ENCODE results near the gene CTXN2.
A peak's percentile ranks its signal among the peaks of the same experiment; 100 is the strongest.

Gene CTXN2

DNA sequence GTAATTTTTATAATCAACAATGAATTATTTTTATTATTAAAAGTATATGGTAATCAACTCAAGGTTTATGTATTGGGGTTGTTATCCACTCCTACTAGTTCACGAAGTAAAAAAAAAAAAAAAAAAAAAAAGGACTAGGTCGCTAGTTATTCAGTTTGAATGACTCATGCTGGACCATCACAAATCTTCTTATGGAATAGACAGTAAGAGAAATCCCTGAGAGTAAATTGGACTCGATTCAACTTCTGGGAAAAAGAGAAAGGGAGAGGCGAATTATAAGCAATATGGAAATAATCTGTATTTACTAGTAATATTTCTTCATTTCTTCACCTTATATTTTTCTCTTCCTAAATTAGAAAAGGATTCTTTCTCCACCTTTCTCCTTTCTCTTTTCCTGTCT, 15.4 kb upstream of the CTXN2 start:
- Histone ChIP-seq H3K4me1 (ENCODE audit: control insufficient read depth, insufficient read depth, low read length, poor library complexity, severe bottlenecking) (no peaks in the 10 kb centered on the region), H3K9me3 (ENCODE audit: control insufficient read depth, low read length) (no peaks in the 10 kb centered on the region), H3K27ac (ENCODE audit: insufficient read depth, low read length, poor library complexity, severe bottlenecking) (no peak overlapping the region), H3K4me3 (ENCODE audit: insufficient read depth, low read depth, low read length, poor library complexity, severe bottlenecking) (no peak overlapping the region), H3K36me3 (ENCODE audit: control insufficient read depth, insufficient read depth, low read length) (no peaks in the 10 kb centered on the region), H3K27me3 (replicated peaks; ENCODE audit: control insufficient read depth, insufficient read depth, low read length, poor library complexity, severe bottlenecking) (no peaks in the 10 kb centered on the region)
- DNase-seq, result no peak

DNA sequence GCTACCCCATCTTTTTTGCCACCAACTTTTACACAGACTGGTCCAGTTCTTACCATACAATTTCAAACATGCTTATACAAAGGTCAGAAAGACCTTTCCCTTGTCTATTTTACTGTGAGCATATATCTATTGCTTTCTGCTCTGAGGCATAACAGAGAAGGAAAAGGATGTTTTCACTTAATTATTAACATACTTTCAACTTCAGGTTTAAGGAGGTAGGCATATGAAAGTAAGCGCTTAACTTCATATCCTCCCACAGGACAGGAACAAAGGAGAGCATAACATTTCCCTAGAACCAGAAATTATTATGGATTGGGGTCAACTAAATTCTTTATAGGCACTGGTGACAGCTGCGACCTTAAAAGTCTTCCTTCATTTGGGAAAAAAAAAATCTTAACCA, 14.5 kb upstream of the CTXN2 start:
- Histone ChIP-seq H3K9me3 (ENCODE audit: control insufficient read depth, low read length) (no peaks in the 10 kb centered on the region), H3K36me3 (ENCODE audit: control insufficient read depth, insufficient read depth, low read length) (no peaks in the 10 kb centered on the region), H3K27ac (ENCODE audit: insufficient read depth, low read length, poor library complexity, severe bottlenecking) (no peak overlapping the region), H3K27me3 (replicated peaks; ENCODE audit: control insufficient read depth, insufficient read depth, low read length, poor library complexity, severe bottlenecking) (no peaks in the 10 kb centered on the region), H3K4me3 (ENCODE audit: insufficient read depth, low read depth, low read length, poor library complexity, severe bottlenecking) (no peak overlapping the region), H3K4me1 (ENCODE audit: control insufficient read depth, insufficient read depth, low read length, poor library complexity, severe bottlenecking) (no peaks in the 10 kb centered on the region)
- DNase-seq, result no peak

DNA sequence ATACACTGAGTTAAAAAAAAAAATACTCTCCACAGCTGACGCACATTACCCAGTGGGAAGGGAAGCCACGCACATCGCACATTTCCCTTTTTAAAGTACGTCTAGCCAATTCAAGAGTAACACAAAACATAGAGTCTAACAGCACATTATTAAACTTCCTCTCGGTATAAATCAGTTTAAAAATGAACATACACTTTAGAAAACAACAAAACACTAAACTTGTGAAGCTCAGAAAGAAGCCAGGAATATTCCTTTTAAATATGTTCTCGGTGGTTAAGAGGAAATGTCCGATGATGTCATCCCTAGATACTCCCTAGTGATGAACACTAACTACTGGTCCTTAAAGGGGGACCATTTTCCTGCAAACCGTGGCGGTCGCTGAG, 14.1 kb upstream of the CTXN2 start:
- Histone ChIP-seq H3K27me3 (replicated peaks; ENCODE audit: control insufficient read depth, insufficient read depth, low read length, poor library complexity, severe bottlenecking) (no peaks in the 10 kb centered on the region), H3K9me3 (ENCODE audit: control insufficient read depth, low read length) (no peaks in the 10 kb centered on the region), H3K36me3 (ENCODE audit: control insufficient read depth, insufficient read depth, low read length) (no peaks in the 10 kb centered on the region), H3K4me3 (ENCODE audit: insufficient read depth, low read depth, low read length, poor library complexity, severe bottlenecking) (peak overlapping the region; percentile 57), H3K27ac (ENCODE audit: insufficient read depth, low read length, poor library complexity, severe bottlenecking) (peak overlapping the region; percentile 39), H3K4me1 (ENCODE audit: control insufficient read depth, insufficient read depth, low read length, poor library complexity, severe bottlenecking) (no peaks in the 10 kb centered on the region)
- peak in 1 of 3 donors; percentile 2 for DNase-seq

DNA sequence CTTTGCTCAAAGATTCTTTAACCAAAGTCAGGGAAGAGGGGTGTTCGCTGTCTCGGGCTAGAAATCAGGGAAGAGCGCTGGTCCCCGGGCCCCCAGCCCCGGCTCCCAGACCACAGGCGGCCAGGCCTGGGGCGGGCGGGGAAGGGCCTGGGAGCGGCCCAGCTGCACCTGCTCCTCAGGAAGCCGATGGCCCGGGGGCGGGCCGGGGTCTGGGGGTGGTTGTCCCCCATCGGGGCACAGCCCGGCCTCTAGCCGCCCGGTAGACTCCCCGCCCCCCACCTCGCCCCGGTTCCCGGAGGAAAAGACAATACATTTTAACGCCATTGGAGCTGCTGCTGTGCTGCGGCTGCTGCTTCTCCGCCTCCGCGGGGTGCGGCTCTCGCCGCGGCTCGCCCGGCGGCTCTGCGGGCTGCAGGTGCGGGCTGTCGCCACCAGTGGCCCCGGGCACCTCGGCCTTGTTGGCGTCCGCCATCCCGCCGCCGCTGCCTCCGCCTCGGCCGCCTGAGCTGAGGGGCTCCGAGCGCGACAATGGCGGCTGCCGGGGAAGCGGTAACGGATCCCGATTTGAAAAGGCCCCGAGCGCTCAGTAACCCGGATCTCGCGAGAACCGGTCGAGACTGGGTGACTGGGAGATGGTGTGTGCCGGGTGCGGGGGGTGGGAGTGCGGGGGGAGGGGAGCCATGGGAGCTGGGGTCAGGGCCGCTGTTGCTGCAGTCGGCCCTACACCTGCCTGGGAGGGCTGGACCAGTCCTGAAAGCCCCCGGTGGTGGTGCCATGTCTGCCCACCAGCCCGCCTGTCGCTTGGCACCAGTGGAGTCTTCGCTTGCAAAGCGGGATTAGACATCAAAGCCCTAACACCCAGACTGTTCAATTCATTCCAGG, 13.5 kb upstream of the CTXN2 start, which contains the start of gene MYEF2:
MYEF2 (minus strand) TSS at position 530 of the 882 bp plus-strand sequence; CDS start at position 472, 58 bp downstream.
- DNase-seq, result peak; percentile 11 to 45 (median 15)
- Histone ChIP-seq H3K9me3 (ENCODE audit: control insufficient read depth, low read length) (no peaks in the 10 kb centered on the region), H3K4me1 (ENCODE audit: control insufficient read depth, insufficient read depth, low read length, poor library complexity, severe bottlenecking) (no peaks in the 10 kb centered on the region), H3K27ac (ENCODE audit: insufficient read depth, low read length, poor library complexity, severe bottlenecking) (peak within 1 kb of the TSS; percentile 39), H3K36me3 (ENCODE audit: control insufficient read depth, insufficient read depth, low read length) (no peaks in the 10 kb centered on the region), H3K4me3 (ENCODE audit: insufficient read depth, low read depth, low read length, poor library complexity, severe bottlenecking) (peak within 1 kb of the TSS; percentile 57), H3K27me3 (replicated peaks; ENCODE audit: control insufficient read depth, insufficient read depth, low read length, poor library complexity, severe bottlenecking) (no peaks in the 10 kb centered on the region)

DNA sequence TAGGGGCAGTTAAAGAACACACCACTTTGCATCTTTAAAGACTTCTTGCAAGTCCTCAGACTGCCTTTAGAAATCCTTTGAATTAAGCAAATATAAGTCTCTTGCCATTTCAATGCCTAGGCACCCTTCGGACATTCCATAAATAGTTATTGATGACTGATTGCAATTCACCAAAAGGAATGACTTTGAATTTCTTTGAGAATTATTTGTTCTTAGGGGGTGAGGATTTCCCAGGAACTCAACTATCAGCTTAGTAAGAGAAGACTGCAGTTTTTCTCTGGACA, 12.9 kb upstream of the CTXN2 start:
- peak overlapping the region; percentile 57 for H3K4me3 ChIP-seq (ENCODE audit: insufficient read depth, low read depth, low read length, poor library complexity, severe bottlenecking)
- DNase-seq, result no peak
- no peaks in the 10 kb centered on the region for H3K4me1 ChIP-seq (ENCODE audit: control insufficient read depth, insufficient read depth, low read length, poor library complexity, severe bottlenecking)

DNA sequence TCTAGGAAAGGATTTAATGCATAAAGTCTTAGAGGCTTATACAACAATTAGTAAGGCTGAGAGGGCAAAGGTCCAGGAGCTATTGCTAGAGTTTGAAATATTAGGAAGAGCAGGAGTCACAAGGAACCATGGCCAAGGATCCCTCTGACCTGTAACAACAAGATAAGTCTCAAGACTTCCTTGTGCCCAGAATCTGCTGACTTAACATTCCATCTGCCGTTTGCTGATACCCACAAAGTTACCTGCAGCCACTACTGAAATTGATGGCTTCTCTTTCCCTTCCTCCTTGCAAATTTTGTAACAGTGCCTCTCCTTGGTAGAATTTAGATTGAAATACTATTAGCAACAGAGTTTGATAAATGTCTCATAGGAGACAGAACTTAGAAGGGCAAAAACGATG, 8.7 kb upstream of the CTXN2 start:
- no peaks in the 10 kb centered on the region for H3K4me1 ChIP-seq (ENCODE audit: control insufficient read depth, insufficient read depth, low read length, poor library complexity, severe bottlenecking)
- H3K27me3 ChIP-seq (replicated peaks; ENCODE audit: control insufficient read depth, insufficient read depth, low read length, poor library complexity, severe bottlenecking), result no peaks in the 10 kb centered on the region
- H3K9me3 ChIP-seq (ENCODE audit: control insufficient read depth, low read length), result no peaks in the 10 kb centered on the region
- H3K36me3 ChIP-seq (ENCODE audit: control insufficient read depth, insufficient read depth, low read length), result no peaks in the 10 kb centered on the region
- no peak for DNase-seq
- H3K27ac ChIP-seq (ENCODE audit: insufficient read depth, low read length, poor library complexity, severe bottlenecking), result no peak overlapping the region
- H3K4me3 ChIP-seq (ENCODE audit: insufficient read depth, low read depth, low read length, poor library complexity, severe bottlenecking), result no peak overlapping the region

More for the DNA sequence above, 12.9 kb upstream of the CTXN2 start:
- no peaks in the 10 kb centered on the region for H3K36me3 ChIP-seq (ENCODE audit: control insufficient read depth, insufficient read depth, low read length)
- H3K9me3 ChIP-seq (ENCODE audit: control insufficient read depth, low read length), result no peaks in the 10 kb centered on the region
- no peak overlapping the region for H3K27ac ChIP-seq (ENCODE audit: insufficient read depth, low read length, poor library complexity, severe bottlenecking)
- no peaks in the 10 kb centered on the region for H3K27me3 ChIP-seq (replicated peaks; ENCODE audit: control insufficient read depth, insufficient read depth, low read length, poor library complexity, severe bottlenecking)

DNA sequence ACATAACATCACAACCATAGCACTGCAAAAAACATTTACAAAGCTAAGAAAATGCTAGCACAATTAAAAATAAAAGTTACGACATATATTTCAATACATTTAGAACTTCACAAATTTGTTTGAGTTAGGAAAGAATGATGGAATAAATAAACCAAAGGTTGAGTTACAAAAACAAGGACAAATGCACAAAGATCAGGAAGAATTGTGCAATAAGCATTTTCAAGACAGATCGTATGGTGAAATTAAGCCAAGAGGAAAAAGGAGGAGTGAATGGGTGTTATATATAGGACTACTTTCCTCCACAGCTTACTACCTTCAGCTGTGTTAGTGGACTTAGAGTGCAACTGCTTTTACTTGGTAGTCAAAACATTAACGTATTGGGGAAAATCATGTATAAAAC, 5.9 kb upstream of the CTXN2 start:
- Histone ChIP-seq H3K27ac (ENCODE audit: insufficient read depth, low read length, poor library complexity, severe bottlenecking) (no peak overlapping the region), H3K27me3 (replicated peaks; ENCODE audit: control insufficient read depth, insufficient read depth, low read length, poor library complexity, severe bottlenecking) (no peaks in the 10 kb centered on the region), H3K9me3 (ENCODE audit: control insufficient read depth, low read length) (no peaks in the 10 kb centered on the region), H3K4me3 (ENCODE audit: insufficient read depth, low read depth, low read length, poor library complexity, severe bottlenecking) (no peak overlapping the region), H3K36me3 (ENCODE audit: control insufficient read depth, insufficient read depth, low read length) (no peaks in the 10 kb centered on the region), H3K4me1 (ENCODE audit: control insufficient read depth, insufficient read depth, low read length, poor library complexity, severe bottlenecking) (no peaks in the 10 kb centered on the region)
- no peak for DNase-seq

DNA sequence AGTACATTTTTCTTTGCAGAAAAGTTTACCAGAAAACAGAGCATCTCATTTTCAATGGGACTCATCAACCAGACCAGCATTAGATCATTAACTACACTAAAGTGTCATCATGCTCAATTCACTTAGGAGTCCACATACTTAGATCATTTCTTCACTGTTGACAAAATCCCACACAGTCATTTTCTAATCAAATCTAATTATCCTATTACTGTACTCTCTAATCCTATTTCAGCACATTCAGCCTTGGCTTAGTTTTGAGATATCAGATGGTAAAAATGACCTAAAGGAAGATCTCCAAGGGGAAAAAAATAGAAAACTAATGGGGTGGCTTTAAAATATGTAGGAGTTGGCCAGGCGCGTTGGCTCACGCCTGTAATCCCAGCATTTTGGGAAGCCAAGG, 5.2 kb upstream of the CTXN2 start:
- DNase-seq, result no peak
- Histone ChIP-seq H3K4me3 (ENCODE audit: insufficient read depth, low read depth, low read length, poor library complexity, severe bottlenecking) (no peak overlapping the region), H3K27me3 (replicated peaks; ENCODE audit: control insufficient read depth, insufficient read depth, low read length, poor library complexity, severe bottlenecking) (no peaks in the 10 kb centered on the region), H3K9me3 (ENCODE audit: control insufficient read depth, low read length) (no peaks in the 10 kb centered on the region), H3K36me3 (ENCODE audit: control insufficient read depth, insufficient read depth, low read length) (no peaks in the 10 kb centered on the region), H3K27ac (ENCODE audit: insufficient read depth, low read length, poor library complexity, severe bottlenecking) (no peak overlapping the region), H3K4me1 (ENCODE audit: control insufficient read depth, insufficient read depth, low read length, poor library complexity, severe bottlenecking) (no peaks in the 10 kb centered on the region)

DNA sequence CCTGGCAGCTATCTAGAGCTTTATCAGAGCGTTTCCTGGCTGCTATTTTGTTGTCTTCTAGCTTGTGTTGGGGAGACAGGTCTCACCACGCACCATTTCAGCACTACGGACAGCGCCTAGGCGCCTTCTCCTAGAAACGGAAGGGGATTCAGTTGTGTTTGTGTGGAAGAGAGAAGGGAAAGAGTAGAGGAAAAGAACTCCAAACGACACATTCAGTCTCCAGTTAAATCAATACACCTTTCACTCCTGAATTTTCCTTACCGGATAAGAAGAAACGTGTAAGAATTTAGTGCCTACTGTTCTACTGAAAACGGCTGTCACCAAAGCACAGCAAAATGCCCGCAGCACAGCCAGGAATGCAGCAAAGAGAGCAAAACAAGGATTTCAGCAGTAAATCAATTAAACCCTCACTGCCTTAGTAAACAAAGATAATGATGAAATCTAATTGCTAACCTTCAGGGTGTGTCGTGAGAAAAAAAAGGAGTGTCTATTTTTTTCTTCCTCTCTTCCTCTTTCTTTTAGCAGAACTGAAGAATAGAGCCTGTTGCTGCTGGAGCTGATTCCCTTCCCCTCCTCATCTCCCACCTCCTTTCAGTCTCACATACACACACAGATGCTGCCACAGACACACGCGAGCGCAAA, 412 bp upstream of the CTXN2 start:
- no peaks in the 10 kb centered on the region for H3K27me3 ChIP-seq (replicated peaks; ENCODE audit: control insufficient read depth, insufficient read depth, low read length, poor library complexity, severe bottlenecking)
- no peak overlapping the region for H3K4me3 ChIP-seq (ENCODE audit: insufficient read depth, low read depth, low read length, poor library complexity, severe bottlenecking)
- DNase-seq, result no peak
- H3K36me3 ChIP-seq (ENCODE audit: control insufficient read depth, insufficient read depth, low read length), result no peaks in the 10 kb centered on the region
- no peaks in the 10 kb centered on the region for H3K9me3 ChIP-seq (ENCODE audit: control insufficient read depth, low read length)
- no peaks in the 10 kb centered on the region for H3K4me1 ChIP-seq (ENCODE audit: control insufficient read depth, insufficient read depth, low read length, poor library complexity, severe bottlenecking)
- no peak overlapping the region for H3K27ac ChIP-seq (ENCODE audit: insufficient read depth, low read length, poor library complexity, severe bottlenecking)

DNA sequence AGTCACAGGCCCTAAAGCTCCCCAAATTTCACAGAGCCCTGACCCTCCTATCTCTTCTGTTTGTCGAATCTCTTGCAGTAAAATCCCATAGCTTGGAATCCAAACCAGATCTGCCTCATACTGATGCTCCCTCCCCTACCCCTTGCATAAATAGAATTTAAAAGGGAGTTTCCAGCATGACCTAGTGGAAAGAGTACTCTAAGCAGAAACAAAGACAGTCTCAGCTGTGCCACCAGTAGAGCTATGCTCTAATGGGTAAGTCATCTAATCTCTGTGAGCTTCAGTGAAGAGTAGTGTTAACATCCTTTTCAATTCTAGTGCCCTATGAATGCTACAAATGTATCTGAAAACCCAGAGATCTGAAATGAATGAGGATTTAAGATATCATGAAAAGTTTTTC, 10.6 kb downstream of the CTXN2 start:
- H3K36me3 ChIP-seq (ENCODE audit: control insufficient read depth, insufficient read depth, low read length), result no peaks in the 10 kb centered on the region
- H3K27ac ChIP-seq (ENCODE audit: insufficient read depth, low read length, poor library complexity, severe bottlenecking), result no peak overlapping the region
- no peaks in the 10 kb centered on the region for H3K4me1 ChIP-seq (ENCODE audit: control insufficient read depth, insufficient read depth, low read length, poor library complexity, severe bottlenecking)
- no peaks in the 10 kb centered on the region for H3K27me3 ChIP-seq (replicated peaks; ENCODE audit: control insufficient read depth, insufficient read depth, low read length, poor library complexity, severe bottlenecking)
- H3K9me3 ChIP-seq (ENCODE audit: control insufficient read depth, low read length), result no peaks in the 10 kb centered on the region
- no peak overlapping the region for H3K4me3 ChIP-seq (ENCODE audit: insufficient read depth, low read depth, low read length, poor library complexity, severe bottlenecking)
- no peak for DNase-seq

All from effector memory CD4-positive, alpha-beta T cell (primary cell).